HEK293 (cell line): Measurements from ENCODE around the gene SNX2.

Experiments used
- GLIS1 ChIP-seq: fragments of 450-650 bp; formaldehyde crosslinking; IDR thresholded peaks from 2 replicates; pipeline ENCODE4 v1.5.1; 2016; ENCODE audit warnings: missing biosample characterization, missing genetic modification characterization
- TCF7L2 ChIP-seq: IDR thresholded peaks from 2 replicates; pipeline ENCODE4 v1.6.1; 2011; ENCODE audit warnings: low read depth, mild to moderate bottlenecking, inconsistent platforms, low read length, moderate library complexity, borderline replicate concordance
- ZBTB1 ChIP-seq: fragments of 450-650 bp; formaldehyde crosslinking; IDR thresholded peaks from 2 replicates; pipeline ENCODE4 v1.5.1; 2016; ENCODE audit warnings: missing biosample characterization, missing genetic modification characterization
- ZFP41 ChIP-seq: fragments of 450-650 bp; formaldehyde crosslinking; IDR thresholded peaks from 2 replicates; pipeline ENCODE4 v1.5.1; 2016; ENCODE audit warnings: missing biosample characterization, missing genetic modification characterization, borderline replicate concordance
- ZNF10 ChIP-seq: fragments of 450-650 bp; formaldehyde crosslinking; IDR thresholded peaks from 2 replicates; pipeline ENCODE4 v1.5.1; 2017; ENCODE audit warnings: missing biosample characterization, missing genetic modification characterization
- ZNF24 ChIP-seq: fragments of 450-650 bp; formaldehyde crosslinking; IDR thresholded peaks from 2 replicates; pipeline ENCODE4 v1.5.1; 2016; ENCODE audit warnings: missing biosample characterization, missing genetic modification characterization
- ZNF292 ChIP-seq: fragments of 450-650 bp; formaldehyde crosslinking; IDR thresholded peaks from 2 replicates; pipeline ENCODE4 v1.5.1; 2016; ENCODE audit warnings: low read depth, missing biosample characterization, missing genetic modification characterization, borderline replicate concordance
- ZNF610 ChIP-seq: fragments of 450-650 bp; formaldehyde crosslinking; IDR thresholded peaks from 2 replicates; pipeline ENCODE4 v1.5.1; 2016; ENCODE audit warnings: missing biosample characterization, missing genetic modification characterization, borderline replicate concordance
- ZNF629 ChIP-seq: fragments of 450-650 bp; formaldehyde crosslinking; IDR thresholded peaks from 2 replicates; pipeline ENCODE4 v1.5.1; 2017; ENCODE audit warnings: missing biosample characterization, missing genetic modification characterization
- TF ChIP-seq, protein P1 (sequence below): fragments of 450-650 bp; formaldehyde crosslinking; IDR thresholded peaks from 2 replicates; pipeline ENCODE4 v1.5.1; 2016; ENCODE audit warnings: missing biosample characterization, missing genetic modification characterization
- TF ChIP-seq, protein P2 (sequence below): fragments of 450-650 bp; formaldehyde crosslinking; conservative IDR thresholded peaks from 2 replicates; pipeline ENCODE4 v1.5.1; 2016; ENCODE audit warnings: low read depth, missing biosample characterization, missing genetic modification characterization
- TF ChIP-seq, protein P3 (sequence below): fragments of 450-650 bp; formaldehyde crosslinking; IDR thresholded peaks from 2 replicates; pipeline ENCODE4 v1.5.1; 2016; ENCODE audit warnings: missing biosample characterization, missing genetic modification characterization, low read depth
- TF ChIP-seq, protein P4 (sequence below): fragments of 450-650 bp; formaldehyde crosslinking; IDR thresholded peaks from 2 replicates; pipeline ENCODE4 v1.5.1; 2016; ENCODE audit warnings: missing biosample characterization, missing genetic modification characterization
- TF ChIP-seq, protein P5 (sequence below): fragments of 450-650 bp; formaldehyde crosslinking; IDR thresholded peaks from 2 replicates; pipeline ENCODE4 v1.5.1; 2016; ENCODE audit warnings: missing biosample characterization, missing genetic modification characterization

DNA sequence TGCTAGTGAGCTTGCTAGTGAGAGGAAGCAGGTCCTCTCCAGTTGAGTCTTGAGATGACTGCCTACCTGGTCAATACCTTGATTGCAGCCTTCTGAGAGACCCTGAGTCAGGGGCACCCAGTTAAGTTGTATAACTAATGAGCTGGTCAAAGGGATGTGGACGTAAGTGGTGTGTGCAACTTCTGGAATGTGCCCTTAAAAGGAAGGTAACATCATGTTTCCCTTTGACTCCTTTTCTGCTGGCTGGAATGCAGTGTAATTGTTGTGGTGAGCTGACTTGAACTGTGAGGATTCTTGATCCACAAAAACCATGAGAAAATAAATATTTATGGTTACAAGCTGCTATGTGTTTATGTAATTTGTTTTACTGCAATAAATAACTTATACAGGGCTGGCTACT lies 2.4 kb upstream of the SNX2 start:
- TF ChIP-seq ZBTB1 (tag by site-specific recombination) (no peak), GLIS1 (tag by site-specific recombination) (no peak), ZNF10 (no peak), ZNF610 (tag by site-specific recombination) (no peak), ZFP41 (tag by site-specific recombination) (no peak), TCF7L2 (no peak), ZNF24 (no peak), ZNF292 (tag by site-specific recombination) (no peak), ZNF629 (tag by site-specific recombination) (no peak)
- TF ChIP-seq, protein P1, sequence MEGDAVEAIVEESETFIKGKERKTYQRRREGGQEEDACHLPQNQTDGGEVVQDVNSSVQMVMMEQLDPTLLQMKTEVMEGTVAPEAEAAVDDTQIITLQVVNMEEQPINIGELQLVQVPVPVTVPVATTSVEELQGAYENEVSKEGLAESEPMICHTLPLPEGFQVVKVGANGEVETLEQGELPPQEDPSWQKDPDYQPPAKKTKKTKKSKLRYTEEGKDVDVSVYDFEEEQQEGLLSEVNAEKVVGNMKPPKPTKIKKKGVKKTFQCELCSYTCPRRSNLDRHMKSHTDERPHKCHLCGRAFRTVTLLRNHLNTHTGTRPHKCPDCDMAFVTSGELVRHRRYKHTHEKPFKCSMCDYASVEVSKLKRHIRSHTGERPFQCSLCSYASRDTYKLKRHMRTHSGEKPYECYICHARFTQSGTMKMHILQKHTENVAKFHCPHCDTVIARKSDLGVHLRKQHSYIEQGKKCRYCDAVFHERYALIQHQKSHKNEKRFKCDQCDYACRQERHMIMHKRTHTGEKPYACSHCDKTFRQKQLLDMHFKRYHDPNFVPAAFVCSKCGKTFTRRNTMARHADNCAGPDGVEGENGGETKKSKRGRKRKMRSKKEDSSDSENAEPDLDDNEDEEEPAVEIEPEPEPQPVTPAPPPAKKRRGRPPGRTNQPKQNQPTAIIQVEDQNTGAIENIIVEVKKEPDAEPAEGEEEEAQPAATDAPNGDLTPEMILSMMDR (tag by site-specific recombination): no peak
- TF ChIP-seq, protein P2, sequence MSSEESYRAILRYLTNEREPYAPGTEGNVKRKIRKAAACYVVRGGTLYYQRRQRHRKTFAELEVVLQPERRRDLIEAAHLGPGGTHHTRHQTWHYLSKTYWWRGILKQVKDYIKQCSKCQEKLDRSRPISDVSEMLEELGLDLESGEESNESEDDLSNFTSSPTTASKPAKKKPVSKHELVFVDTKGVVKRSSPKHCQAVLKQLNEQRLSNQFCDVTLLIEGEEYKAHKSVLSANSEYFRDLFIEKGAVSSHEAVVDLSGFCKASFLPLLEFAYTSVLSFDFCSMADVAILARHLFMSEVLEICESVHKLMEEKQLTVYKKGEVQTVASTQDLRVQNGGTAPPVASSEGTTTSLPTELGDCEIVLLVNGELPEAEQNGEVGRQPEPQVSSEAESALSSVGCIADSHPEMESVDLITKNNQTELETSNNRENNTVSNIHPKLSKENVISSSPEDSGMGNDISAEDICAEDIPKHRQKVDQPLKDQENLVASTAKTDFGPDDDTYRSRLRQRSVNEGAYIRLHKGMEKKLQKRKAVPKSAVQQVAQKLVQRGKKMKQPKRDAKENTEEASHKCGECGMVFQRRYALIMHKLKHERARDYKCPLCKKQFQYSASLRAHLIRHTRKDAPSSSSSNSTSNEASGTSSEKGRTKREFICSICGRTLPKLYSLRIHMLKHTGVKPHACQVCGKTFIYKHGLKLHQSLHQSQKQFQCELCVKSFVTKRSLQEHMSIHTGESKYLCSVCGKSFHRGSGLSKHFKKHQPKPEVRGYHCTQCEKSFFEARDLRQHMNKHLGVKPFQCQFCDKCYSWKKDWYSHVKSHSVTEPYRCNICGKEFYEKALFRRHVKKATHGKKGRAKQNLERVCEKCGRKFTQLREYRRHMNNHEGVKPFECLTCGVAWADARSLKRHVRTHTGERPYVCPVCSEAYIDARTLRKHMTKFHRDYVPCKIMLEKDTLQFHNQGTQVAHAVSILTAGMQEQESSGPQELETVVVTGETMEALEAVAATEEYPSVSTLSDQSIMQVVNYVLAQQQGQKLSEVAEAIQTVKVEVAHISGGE (tag by site-specific recombination): no peak
- TF ChIP-seq, protein P3, sequence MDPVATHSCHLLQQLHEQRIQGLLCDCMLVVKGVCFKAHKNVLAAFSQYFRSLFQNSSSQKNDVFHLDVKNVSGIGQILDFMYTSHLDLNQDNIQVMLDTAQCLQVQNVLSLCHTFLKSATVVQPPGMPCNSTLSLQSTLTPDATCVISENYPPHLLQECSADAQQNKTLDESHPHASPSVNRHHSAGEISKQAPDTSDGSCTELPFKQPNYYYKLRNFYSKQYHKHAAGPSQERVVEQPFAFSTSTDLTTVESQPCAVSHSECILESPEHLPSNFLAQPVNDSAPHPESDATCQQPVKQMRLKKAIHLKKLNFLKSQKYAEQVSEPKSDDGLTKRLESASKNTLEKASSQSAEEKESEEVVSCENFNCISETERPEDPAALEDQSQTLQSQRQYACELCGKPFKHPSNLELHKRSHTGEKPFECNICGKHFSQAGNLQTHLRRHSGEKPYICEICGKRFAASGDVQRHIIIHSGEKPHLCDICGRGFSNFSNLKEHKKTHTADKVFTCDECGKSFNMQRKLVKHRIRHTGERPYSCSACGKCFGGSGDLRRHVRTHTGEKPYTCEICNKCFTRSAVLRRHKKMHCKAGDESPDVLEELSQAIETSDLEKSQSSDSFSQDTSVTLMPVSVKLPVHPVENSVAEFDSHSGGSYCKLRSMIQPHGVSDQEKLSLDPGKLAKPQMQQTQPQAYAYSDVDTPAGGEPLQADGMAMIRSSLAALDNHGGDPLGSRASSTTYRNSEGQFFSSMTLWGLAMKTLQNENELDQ: no peak
- TF ChIP-seq, protein P4, sequence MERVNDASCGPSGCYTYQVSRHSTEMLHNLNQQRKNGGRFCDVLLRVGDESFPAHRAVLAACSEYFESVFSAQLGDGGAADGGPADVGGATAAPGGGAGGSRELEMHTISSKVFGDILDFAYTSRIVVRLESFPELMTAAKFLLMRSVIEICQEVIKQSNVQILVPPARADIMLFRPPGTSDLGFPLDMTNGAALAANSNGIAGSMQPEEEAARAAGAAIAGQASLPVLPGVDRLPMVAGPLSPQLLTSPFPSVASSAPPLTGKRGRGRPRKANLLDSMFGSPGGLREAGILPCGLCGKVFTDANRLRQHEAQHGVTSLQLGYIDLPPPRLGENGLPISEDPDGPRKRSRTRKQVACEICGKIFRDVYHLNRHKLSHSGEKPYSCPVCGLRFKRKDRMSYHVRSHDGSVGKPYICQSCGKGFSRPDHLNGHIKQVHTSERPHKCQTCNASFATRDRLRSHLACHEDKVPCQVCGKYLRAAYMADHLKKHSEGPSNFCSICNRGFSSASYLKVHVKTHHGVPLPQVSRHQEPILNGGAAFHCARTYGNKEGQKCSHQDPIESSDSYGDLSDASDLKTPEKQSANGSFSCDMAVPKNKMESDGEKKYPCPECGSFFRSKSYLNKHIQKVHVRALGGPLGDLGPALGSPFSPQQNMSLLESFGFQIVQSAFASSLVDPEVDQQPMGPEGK: no peak
- TF ChIP-seq, protein P5, sequence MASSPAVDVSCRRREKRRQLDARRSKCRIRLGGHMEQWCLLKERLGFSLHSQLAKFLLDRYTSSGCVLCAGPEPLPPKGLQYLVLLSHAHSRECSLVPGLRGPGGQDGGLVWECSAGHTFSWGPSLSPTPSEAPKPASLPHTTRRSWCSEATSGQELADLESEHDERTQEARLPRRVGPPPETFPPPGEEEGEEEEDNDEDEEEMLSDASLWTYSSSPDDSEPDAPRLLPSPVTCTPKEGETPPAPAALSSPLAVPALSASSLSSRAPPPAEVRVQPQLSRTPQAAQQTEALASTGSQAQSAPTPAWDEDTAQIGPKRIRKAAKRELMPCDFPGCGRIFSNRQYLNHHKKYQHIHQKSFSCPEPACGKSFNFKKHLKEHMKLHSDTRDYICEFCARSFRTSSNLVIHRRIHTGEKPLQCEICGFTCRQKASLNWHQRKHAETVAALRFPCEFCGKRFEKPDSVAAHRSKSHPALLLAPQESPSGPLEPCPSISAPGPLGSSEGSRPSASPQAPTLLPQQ: no peak
